BLaER1 (cell line): ENCODE measurements around the gene LPAR5.

ENCODE experiments used
- H3K27ac ChIP-seq: shearing (Covaris generic); formaldehyde crosslinking; 2 replicates; pipeline ENCODE4 v1.8.1; 2022
- H3K27me3 ChIP-seq: shearing (Covaris generic); formaldehyde crosslinking; 2 replicates; pipeline ENCODE4 v1.8.1; 2022
- H3K36me3 ChIP-seq: shearing (Covaris generic); formaldehyde crosslinking; 2 replicates; pipeline ENCODE4 v1.8.1; 2022
- H3K4me1 ChIP-seq: shearing (Covaris generic); formaldehyde crosslinking; 2 replicates; pipeline ENCODE4 v1.8.1; 2022
- H3K4me2 ChIP-seq: shearing (Covaris generic); formaldehyde crosslinking; 2 replicates; pipeline ENCODE4 v1.8.1; 2022
- H3K4me3 ChIP-seq: shearing (Covaris generic); formaldehyde crosslinking; 2 replicates; pipeline ENCODE4 v1.8.1; 2022
- H3K9ac ChIP-seq: shearing (Covaris generic); formaldehyde crosslinking; 2 replicates; pipeline ENCODE4 v1.8.1; 2022
- H3K9me3 ChIP-seq: shearing (Covaris generic); formaldehyde crosslinking; 2 replicates; pipeline ENCODE4 v1.8.1; 2022
- H4K20me1 ChIP-seq: shearing (Covaris generic); formaldehyde crosslinking; 2 replicates; pipeline ENCODE4 v1.8.1; 2022
- Cebpa-rat ChIP-seq: shearing (Covaris generic); IDR thresholded peaks from 2 replicates; pipeline ENCODE4 v1.8.1; 2022

LPAR5 gene

GRCh38 chr12:6570264-6570887, 65.4 kb downstream of the LPAR5 start:
- Histone ChIP-seq H4K20me1 (peaks cover 75% of the 10 kb centered on the region), H3K9ac (no peak overlapping the region), H3K4me1 (peaks cover 34% of the 10 kb centered on the region), H3K27me3 (no peaks in the 10 kb centered on the region), H3K4me3 (no peak overlapping the region), H3K27ac (no peak overlapping the region), H3K9me3 (no peaks in the 10 kb centered on the region), H3K36me3 (peaks cover 83% of the 10 kb centered on the region), H3K4me2 (no peak overlapping the region)
- TF ChIP-seq Cebpa-rat, result no peak

- Histone ChIP-seq H3K4me3 (no peak overlapping the region), H3K4me2 (no peak overlapping the region), H3K9ac (no peak overlapping the region), H3K27me3 (no peaks in the 10 kb centered on the region), H3K9me3 (no peaks in the 10 kb centered on the region), H3K27ac (no peak overlapping the region), H3K36me3 (peaks cover 83% of the 10 kb centered on the region), H3K4me1 (peaks cover 35% of the 10 kb centered on the region), H4K20me1 (peaks cover 69% of the 10 kb centered on the region)
- TF ChIP-seq Cebpa-rat, result no peak
Observed at GRCh38 chr12:6569786-6570185, 66.0 kb downstream of the LPAR5 start.

GRCh38 chr12:6569312-6569711, 66.4 kb downstream of the LPAR5 start:
- no peak for TF ChIP-seq Cebpa-rat
- Histone ChIP-seq H3K9me3 (no peaks in the 10 kb centered on the region), H3K27me3 (no peaks in the 10 kb centered on the region), H3K4me1 (peaks cover 35% of the 10 kb centered on the region), H3K4me3 (no peak overlapping the region), H3K27ac (no peak overlapping the region), H4K20me1 (peaks cover 68% of the 10 kb centered on the region), H3K4me2 (peak overlapping the region; percentile 85; the same call in 1 of the 2 replicates), H3K9ac (0 out of 2 replicates have a peak overlapping the region, but pooled peaks have one; percentile 83), H3K36me3 (peaks cover 83% of the 10 kb centered on the region)
